Measurements from ENCODE around the gene HYAL2.
"Not testable (repeated sequence)": the region's sequence is repeated elsewhere in the genome, so short reads cannot be mapped to it uniquely, and the experiment has no call there.

The HYAL2 gene

DNA sequence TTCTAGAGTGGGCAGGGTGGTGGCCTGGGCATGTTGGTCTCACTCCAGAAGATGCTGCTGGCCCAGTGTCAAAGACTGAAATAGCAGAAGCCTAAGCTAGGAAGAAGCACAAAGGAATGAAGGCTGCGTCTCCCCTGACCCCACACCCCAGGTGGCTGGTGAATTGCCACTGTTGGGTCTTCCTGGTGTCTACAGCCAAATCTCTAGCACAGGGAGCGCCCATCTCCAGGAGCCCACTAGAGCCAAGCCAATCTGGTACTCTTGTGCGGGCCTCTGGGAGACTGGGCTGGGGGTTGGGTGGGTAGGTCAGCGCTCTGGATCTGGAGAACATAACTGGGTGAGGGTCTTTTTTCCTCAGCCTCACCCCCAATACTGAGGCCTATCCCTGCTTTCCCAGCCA, 4.6 kb upstream of the HYAL2 start:
- no peak for DNase-seq

DNA sequence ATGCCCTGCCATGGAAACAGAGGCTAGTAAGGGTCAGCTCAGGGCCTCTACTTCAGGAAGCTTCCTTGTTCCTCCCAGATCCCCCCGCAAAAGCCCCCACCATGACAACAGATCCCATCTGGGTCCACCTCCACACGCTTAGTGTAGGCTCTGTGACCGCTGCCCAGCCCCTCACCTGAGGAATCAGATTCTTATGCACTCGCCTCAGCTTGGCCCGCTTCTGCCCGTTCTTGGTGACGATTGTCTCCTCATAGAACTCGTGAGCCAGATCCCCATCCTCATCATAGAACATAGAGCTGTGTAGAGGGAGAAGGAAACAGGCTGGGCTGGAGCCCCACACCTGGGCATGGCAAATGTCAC, 3.6 kb upstream of the HYAL2 start:
- no peak for DNase-seq

DNA sequence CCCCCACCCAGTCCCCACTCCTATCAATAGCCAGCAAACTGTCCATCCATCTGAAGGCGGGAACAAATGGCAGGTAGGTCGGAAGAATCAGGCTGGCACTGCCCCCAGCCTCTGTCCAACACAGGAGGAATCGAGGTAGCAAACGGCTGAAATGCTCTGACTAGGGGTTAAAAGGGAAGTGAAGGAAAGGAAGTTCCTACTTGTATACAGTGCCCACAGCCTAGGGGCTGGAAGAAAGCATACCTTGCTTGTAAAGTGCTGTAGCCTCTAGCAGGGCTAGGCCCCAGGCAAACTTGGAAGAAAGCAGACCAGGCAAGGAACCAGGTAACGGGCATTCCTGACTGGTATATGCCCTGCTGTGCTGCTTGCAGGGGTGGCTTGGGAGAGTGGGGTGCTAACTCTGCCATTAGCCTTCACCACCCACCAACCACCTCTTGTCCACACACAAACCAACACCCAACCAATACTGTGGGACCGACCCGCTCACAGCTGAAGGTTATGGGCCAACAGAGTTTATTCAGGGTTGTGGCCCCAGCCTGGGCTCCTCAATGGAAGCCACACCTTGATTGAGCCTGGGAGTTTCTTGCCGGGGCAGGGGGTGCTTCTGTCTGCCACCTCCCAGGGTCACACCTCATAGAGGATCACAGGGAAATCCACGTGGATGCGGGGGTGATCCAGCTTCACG, 3.1 kb upstream of the HYAL2 start:
- DNase-seq, result no peak

DNA sequence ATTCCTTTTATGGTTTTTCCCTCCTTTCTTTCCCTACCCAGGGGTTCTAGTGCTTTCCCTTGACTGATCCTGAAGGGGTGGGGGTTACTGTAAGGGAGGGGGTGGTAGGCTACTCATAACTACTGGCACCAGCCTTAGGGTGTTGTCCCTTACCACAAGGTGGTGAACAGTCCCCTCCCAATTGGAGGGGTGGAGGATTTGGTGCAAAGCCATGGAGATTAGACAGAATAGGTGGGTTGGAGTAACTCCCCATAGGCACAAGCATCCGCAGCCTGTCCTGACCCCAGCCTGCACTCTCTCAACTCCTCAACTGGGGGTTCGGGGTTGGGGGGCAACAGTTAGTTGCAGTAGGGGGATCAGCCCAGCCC, 2.6 kb upstream of the HYAL2 start:
- DNase-seq, result no peak

DNA sequence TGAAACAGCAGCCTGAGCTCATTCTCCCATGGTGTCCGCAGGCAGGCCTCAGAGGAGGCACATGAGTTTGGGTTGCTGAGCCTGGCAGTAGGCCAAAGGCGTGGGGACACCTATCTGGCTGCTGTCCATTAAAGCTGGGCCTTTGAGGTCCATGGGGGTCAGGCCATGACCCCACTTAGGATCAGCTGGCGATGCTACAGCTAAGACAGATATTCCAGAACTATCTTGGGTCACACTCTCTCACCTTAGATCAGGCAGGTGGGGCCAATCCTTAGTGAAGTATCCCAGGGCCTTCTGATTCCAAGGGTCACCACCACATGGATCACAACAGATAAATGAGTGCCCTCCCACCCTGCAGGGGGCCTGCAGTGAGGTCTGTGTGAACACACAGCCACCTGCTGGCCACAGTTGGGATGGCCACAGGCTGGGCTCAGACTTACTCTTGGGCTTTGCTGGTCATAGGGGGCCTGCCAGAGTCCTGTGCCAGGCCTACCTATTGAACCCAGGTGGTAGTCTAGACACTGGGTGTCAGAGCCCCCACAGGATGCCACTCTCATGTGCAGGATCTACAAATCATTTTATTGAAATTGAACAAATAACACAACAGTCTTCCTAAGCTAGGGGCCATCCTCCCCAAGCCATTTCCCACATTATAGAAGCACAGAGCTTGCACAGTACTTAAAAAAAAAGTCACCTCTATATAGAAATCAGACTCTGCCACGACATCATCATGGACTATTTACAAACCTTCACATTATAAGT, 2.0 kb upstream of the HYAL2 start:
- DNase-seq, result peak; percentile 25

DNA sequence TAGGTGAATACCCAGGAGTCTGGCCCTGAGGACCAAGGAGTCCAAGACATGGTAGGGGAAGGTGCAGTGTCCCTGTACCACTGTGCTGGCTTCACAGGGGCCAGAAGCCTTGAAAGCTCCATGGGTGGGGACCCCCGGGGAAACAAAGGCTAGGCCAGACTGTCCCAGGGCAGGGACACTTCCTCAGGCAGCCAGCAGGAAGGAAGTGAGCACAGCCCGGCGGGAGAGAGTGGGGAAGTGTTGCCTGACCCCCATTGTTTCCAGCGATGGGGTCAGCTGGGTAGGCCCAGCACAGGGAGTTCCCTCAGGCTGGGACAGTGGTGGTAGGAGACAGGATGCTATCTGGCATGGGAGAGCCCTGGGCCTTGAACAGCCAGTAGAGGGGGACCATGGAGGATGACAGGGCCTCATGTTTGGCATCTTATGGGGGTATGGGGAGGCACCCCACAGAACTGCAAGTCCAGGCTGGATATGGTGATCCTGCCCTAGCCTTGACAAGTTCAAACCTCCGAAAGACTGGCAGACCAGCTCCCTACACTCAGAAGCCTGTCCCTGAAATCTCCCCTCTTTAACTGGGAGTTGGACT, 1.2 kb upstream of the HYAL2 start:
- no peak for DNase-seq

DNA sequence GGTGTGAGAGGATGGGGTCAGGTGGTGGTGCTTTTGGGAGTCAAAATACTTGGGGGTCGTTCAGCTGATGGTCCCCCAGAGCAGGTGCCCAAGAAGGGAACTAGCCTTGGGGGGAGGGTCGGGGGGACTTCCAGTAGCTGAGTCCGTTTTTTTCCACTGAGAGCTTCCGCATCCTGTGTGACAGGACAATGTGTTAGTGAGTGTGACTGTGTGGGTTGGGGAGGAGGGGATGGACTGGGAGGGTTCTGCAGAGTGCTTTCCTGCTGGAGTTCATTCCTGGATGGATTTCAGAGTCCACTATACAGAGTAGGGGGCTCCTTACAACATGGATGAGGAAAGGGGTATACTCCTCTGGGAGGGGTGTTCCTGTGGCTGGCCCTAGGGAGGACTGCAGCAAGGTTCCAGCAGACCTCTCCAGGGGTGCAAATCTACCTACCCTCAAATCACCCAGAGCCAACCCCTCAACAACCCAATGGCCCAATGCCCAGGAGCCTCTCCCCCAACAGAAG, 601 bp upstream of the HYAL2 start:
- DNase-seq, result no peak

DNA sequence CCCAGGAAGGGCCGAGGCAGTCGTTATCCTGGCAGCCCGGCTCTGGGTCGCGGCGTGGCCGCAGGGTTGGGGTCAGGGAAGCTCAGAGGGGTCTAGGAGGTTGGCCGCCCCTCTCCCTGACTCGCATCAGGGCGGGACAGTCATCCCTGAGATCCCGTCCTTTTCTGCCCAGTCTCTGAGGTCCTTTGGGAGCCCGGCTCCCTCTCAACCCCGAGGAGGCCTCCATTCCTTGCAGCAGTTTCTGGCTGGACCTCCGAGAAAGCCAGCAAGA, 495 bp downstream of the HYAL2 start:
- DNase-seq, result no peak

DNA sequence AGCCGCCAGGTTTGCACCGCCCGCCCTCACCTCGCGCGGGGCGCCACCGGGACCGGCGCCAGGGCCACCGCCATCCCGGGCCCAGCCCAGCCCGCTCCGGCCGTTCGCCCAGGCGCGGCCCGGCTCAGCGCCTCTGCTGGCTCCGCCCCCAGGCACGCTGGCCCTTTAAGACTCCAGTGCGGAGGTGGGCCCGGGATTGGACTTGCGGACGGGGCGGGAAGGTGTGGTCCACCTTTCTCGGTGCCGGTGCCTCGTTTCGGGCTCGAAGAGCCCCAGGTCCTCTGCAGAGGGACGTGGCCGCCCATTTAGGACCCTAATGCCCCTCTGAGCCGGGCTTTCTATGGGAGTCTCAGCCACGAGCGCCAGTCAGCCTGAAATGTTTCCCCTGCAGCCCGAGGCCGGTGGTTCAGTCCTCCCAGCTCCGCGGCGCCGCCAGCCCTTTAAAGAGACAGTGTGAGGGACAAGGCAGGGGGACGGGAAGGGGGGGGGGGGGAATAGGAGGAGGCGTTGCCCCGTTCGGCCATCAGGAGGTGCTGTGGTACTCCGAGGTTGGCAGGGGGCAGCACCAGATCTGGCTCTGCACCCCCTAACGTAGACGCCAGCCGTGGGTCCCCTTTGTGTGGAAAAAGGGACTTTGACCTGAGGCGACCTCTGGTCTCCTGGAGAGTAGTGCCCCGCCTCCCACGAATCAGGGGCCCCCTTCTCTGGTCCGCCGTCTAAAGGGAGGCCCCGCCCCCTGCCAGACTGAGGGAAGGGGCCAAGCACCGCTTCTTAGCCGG, 1.0 kb downstream of the HYAL2 start:
- peak; percentile 65 for DNase-seq

DNA sequence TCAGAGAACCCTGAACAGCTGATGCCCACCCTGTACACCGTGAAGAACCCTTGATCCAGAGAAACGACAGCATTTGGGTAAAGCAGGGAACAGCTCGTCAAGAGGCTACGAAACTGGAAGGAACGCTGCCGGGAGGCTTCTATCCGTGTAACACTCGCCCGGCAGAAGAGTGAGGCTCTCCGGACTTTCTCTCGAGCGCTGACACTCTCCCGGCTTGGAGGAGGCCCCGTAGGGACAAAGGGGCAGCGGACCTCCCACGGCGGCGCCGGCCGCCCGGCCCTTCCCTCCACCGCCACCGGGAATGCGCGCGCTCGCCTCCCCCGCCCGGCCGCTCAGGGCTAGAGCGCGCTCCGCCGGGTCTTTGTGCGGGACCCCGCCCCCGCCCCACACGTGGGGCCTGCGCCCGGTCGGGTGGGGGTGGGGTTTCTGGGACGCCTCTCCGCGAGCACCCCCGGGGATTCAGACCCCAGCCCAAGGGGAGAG, 1.7 kb downstream of the HYAL2 start:
- DNase-seq, result peak; percentile 53

DNA sequence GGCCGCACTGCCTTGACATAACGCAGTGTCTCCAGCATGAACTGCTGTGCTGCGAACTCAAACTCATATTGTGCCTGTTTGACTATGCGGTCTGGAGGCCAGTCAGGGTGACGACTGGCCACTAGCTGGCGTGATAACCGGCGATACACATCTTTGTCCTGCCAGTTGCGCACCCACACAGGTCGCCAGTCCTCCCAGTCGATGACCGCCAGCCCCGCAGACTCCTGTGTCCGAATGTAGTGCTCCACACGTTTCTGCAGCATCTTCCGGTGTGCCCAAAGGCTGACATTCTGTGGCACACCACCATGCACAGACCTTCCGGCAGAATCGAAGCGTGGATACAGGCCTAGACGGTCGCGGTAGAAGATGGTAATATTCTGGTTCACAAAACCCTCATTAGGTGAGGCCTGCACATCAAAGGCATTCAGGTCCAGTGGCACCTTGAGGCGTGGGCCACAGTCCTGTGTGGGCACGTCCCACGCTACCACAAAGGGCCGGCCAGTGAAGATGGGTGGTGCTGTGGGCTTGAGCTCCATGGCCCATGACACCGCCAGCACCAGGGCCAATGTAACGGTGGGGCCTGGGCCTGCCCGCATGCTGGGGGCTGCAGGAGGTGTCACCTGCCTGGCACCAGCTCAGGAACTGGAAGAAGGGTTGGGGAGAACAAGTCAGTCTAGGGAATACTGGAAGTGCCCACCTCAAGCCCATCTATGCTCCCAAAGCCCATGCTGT, 2.5 kb downstream of the HYAL2 start:
- DNase-seq, result no peak

DNA sequence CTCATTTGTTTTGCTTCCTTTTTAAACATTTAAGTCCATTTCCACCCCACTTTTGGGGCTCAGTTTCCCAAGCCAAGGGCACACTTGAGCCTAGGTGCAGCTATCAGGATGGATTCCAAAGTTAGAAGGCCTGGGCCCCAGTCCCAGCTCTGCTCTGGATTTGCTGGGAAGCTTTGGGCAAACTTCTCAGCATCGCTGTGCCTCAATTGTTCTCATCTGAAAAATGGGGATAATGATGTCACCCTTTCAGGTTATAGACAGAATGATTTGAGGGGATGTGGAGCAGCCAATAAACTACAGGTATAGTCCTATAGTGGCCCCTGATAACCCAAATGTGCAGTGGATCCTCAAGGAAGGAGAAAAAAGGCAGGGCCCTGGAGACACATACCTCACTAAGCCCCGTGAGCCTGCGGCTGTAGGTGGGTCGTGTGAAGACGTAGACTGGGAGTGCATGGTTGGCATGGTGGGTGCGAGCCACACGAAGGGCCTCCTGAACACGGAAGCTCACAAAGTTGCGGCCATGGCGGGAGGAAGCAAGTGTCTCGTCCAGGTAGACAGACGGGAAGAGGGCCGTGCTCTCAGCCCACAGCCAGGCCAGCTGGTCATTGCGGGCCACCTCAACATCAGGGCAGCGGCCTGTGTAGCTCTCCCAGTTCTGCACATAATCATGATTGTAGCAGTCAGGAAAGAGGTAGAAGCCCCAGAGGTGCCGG, 3.2 kb downstream of the HYAL2 start:
- DNase-seq, result no peak

DNA sequence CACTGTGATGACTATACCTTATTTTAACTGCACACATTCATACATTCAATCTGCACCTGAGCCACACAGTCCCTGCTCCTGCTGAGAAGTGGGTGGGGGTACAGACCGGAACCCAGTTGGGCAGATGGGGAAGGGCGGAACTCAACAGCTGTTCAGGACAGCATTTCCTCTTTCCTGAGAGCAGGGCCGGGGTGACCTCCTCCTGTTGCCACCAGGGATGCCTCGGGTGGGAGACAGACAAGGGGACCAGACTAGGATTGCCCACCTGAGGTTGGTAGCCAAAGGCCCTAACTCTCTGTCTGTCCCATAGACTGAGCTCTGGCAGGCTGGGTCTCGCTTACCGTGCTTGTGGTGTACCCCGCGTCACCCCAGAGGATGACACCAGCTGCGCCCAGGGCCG, 3.9 kb downstream of the HYAL2 start:
- no peak for DNase-seq

DNA sequence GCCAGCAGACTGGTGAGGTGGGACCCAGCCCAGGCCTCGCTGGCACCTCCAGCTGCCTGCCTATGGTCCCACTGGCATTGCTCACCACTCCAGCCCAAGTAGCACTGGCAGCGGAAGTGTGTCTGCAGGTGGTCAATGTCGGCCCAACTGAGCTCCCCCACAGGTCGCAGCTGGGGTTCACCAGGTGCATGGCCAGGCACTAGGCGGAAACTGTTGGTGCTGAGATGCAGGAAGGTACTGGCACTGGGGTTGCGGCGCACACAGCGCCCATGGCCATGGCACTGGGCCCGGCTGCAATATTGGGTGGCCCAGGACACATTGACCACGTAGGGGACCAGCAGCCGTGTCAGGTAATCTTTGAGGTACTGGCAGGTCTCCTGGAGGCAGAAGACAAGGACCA, 4.4 kb downstream of the HYAL2 start:
- no peak for DNase-seq

DNA sequence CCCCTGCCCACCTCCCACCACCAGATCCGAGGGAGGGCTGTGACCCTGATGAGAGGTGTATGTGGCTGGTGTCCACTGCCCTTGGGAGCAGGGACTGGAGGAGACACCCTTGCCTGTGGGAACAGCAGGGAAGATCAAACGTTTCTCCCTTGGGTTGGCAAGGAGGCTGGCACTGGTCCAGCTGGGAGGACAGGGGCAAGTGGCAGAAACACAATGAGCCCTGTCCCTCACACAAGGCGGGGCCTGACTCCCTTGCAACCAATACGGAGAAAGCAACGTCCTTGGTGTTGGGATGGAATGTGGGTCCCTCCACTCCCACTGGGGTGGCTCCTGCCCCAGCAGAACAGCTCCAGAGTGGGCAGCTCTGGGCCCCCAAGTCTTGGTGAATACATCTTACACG, 5.2 kb downstream of the HYAL2 start:
- no peak for DNase-seq

DNA sequence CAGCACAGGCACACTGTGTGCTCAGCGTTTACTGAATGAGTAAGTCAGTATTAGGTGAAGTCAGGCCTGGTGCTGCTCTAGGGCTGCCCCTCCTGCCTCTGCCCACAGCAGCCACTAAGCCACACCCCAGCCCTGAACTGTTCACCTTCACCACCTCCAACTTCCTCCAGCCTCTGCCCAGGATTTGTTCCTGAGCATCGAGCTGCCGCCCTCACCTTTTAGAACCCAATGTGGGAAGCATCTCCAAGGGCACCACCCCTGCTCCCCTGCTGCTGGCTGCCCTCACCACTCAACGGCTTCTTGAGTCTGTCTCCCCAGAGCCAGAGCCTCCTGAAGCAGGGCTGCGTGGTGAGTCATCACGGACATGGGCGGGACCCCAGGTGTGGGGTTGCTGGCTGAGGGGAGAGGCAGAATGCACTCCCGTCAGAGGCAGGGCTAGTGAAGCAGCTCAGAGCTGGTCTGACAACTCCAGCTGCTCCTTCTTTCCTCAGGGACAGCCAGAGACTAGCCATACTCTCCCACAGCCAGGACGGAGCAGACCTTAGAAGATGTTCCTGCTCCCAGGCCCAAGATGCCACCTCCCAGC, 5.8 kb downstream of the HYAL2 start:
- no peak for DNase-seq

DNA sequence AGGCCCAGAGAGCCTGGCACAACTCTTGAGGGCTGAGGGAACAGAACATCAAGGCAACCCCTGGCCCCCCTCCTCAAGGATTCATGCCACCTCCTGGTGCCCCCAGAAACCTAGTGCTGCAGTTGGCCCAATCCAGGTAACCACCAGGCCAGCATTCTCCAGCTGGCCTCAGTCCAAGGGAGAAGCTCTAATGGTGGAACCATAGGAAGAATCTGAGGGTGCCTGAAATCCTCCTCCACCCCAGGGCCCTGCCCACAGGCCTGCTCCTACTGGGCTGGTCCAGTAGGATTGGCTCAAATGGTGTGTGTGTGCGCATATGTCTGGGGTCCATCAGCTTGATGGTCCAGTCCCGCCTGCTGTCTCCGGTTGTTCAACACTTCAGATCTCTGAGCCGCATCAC, 7.7 kb downstream of the HYAL2 start:
- no peak for DNase-seq

DNA sequence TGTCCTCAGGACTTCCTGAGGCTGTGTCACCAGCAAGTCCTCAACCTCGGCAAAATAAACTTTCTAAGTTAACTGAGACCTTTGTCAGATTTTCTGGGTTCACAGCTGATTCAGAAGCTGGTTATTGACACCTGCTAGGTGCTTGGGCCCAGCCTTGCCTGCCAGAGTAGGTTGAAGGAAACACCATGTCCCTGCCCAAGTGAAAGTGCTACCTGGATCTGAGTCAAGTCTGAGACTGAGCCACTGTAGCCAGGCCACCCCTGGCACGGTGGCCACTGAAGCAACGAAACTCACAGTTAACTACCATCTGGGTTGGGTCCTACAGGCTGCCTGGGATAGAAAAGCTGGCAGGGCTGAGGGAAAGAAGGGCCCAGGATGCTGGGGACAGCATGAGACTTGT, 8.2 kb downstream of the HYAL2 start:
- DNase-seq, result no peak

DNA sequence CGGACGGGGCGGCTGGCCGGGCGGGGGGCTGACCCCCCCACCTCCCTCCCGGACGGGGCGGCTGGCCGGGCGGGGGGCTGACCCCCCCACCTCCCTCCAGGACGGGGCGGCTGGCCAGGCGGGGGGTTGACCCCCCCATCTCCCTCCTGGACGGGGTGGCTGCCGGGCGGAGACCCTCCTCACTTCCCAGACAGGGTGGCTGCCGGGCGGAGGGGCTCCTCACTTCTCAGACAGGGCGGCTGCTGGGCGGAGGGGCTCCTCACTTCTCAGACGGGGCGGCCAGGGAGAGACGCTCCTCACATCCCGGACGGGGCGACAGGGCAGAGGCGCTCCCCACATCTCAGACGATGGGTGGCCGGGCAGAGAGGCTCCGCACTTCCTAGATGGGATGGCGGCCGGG, 10.5 kb downstream of the HYAL2 start:
- DNase-seq, result not testable (repeated sequence)

DNA sequence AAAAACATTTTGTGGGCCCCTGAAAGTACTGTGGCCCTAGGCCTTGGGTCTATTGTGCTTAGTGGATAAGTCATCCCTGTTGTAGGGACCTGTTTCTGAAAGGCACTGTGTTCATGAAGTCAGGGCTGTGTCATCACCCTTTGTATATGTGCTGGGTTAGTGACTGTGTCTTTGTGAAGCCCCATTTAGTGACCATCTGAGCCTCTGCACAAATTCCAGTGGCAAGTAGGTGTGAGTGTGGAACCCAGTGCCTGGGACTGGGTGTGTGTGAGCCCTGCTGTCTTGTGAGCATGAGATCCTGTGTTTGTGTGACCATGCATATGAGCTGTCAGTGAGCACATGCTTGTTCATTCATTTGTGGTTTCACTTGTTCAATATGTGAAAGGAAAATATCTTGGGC, 17.9 kb downstream of the HYAL2 start:
- DNase-seq, result no peak

DNA sequence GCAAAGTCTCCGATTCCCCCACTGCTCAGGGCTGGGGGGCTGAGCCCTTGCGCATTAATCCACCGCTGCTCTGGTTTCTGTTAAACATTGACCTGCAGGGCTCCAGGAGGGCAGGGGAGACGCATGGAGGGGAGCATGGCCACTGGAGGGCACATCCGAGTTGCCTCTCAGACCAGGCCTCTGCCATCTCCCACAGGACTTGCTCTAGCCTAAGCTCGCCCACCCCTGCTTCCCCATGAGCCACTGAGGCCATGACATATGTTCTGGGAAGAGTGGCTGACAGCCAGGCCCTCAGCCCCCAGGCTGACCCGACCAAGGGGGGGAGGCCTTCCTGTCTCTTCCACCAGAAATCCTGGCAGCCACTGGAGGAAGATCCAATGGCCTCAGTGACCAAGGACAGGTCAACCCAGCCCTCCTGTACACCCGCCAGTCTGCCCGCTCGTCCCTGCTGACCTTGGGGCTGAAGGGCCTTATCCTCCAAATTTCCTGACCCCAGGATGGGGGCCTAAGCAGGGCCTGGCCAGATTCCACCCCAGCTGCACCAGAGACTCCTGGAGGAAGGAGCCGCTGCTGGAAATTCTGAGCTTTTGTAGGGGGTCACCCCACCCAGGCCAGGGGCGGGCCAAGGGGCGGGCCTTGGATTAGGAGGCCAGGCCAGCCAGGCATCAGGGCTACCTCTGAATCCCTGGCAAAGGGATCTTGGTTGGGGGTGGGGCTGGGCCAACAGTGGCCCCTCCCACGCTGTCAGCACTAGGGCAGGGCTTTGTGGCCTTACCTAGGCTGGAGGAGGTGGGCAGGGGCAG, 19.3 kb downstream of the HYAL2 start, which contains the start of gene HYAL1:
HYAL1 (minus strand) TSS at position 562 of the 803 bp plus-strand sequence. CDS start 618 bp downstream, outside the sequence.
- no peak for DNase-seq

Data from NCI-H1092 (cell line).